ENCODE data around the gene SGMS1. TPM values are rescaled to one million over a fixed set of nuclear protein-coding genes. Genes with fewer than 3 reads are reported as not detected.

SGMS1 gene
- total RNA-seq, 2 donors from 2014 or later, result 45.3 to 51.3 TPM

- H3K27me3 Mint-ChIP-seq, result no peaks in the 10 kb centered on the region
- H3K4me3 Mint-ChIP-seq, result no peak overlapping the region
- peaks cover 40% of the 10 kb centered on the region for H3K4me1 Mint-ChIP-seq
- no peaks in the 10 kb centered on the region for H3K9me3 ChIP-seq (ENCODE audit: control insufficient read depth, low read length, poor library complexity, severe bottlenecking)
- peaks cover 3% of the 10 kb centered on the region for H3K36me3 Mint-ChIP-seq (ENCODE audit: low read depth)
- peak overlapping the region; percentile 71 for H3K27ac Mint-ChIP-seq
- DNase-seq, result no peak
- ATAC-seq, result no peak
These were observed 9.9 kb downstream of the SGMS1 start for GRCh38 chr10:50613726-50614443.

GRCh38 chr10:50613150-50613549, 10.6 kb downstream of the SGMS1 start:
- peak overlapping the region; percentile 60 for H3K27ac Mint-ChIP-seq
- DNase-seq, result no peak
- peaks cover 37% of the 10 kb centered on the region for H3K4me1 Mint-ChIP-seq
- no peaks in the 10 kb centered on the region for H3K9me3 ChIP-seq (ENCODE audit: control insufficient read depth, low read length, poor library complexity, severe bottlenecking)
- H3K4me3 Mint-ChIP-seq, result no peak overlapping the region
- peaks cover 3% of the 10 kb centered on the region for H3K36me3 Mint-ChIP-seq (ENCODE audit: low read depth)
- ATAC-seq, result no peak
- H3K27me3 Mint-ChIP-seq, result no peaks in the 10 kb centered on the region

GRCh38 chr10:50610368-50610767, 13.4 kb downstream of the SGMS1 start:
- H3K9me3 ChIP-seq (ENCODE audit: control insufficient read depth, low read length, poor library complexity, severe bottlenecking), result no peaks in the 10 kb centered on the region
- Mint-ChIP-seq H3K4me1 (peaks cover 46% of the 10 kb centered on the region), H3K36me3 (ENCODE audit: low read depth) (peaks cover 5% of the 10 kb centered on the region), H3K27me3 (no peaks in the 10 kb centered on the region), H3K4me3 (no peak overlapping the region), H3K27ac (no peak overlapping the region)
- DNase-seq, result no peak
- no peak for ATAC-seq

GRCh38 chr10:50607356-50607925, 16.3 kb downstream of the SGMS1 start:
- Mint-ChIP-seq H3K4me3 (no peak overlapping the region), H3K27ac (peak overlapping the region; percentile 71)

GRCh38 chr10:50605951-50606270, 17.8 kb downstream of the SGMS1 start:
- H3K4me1 Mint-ChIP-seq, result peaks cover 55% of the 10 kb centered on the region
- no peak for ATAC-seq
- H3K9me3 ChIP-seq (ENCODE audit: control insufficient read depth, low read length, poor library complexity, severe bottlenecking), result no peaks in the 10 kb centered on the region
- H3K27ac Mint-ChIP-seq, result peak overlapping the region; percentile 92
- peak overlapping the region; percentile 50 for H3K4me3 Mint-ChIP-seq
- no peaks in the 10 kb centered on the region for H3K27me3 Mint-ChIP-seq
- H3K36me3 Mint-ChIP-seq (ENCODE audit: low read depth), result peaks cover 3% of the 10 kb centered on the region
- DNase-seq, result no peak

More at GRCh38 chr10:50607356-50607925, 16.3 kb downstream of the SGMS1 start:
- Mint-ChIP-seq H3K27me3 (no peaks in the 10 kb centered on the region), H3K4me1 (peaks cover 61% of the 10 kb centered on the region), H3K36me3 (ENCODE audit: low read depth) (peaks cover 5% of the 10 kb centered on the region)
- ATAC-seq (no peak), DNase-seq (no peak)
- no peaks in the 10 kb centered on the region for H3K9me3 ChIP-seq (ENCODE audit: control insufficient read depth, low read length, poor library complexity, severe bottlenecking)

- peak; percentile 33 for ATAC-seq
- no peak for DNase-seq
- Mint-ChIP-seq H3K36me3 (ENCODE audit: low read depth) (peaks cover 3% of the 10 kb centered on the region), H3K4me3 (peak overlapping the region; percentile 83), H3K27ac (peak overlapping the region; percentile 92), H3K4me1 (peaks cover 57% of the 10 kb centered on the region), H3K27me3 (no peaks in the 10 kb centered on the region)
- H3K9me3 ChIP-seq (ENCODE audit: control insufficient read depth, low read length, poor library complexity, severe bottlenecking), result no peaks in the 10 kb centered on the region
These were observed 18.3 kb downstream of the SGMS1 start for GRCh38 chr10:50605269-50605950.

GRCh38 chr10:50604809-50605208, 18.9 kb downstream of the SGMS1 start:
- DNase-seq (no peak), ATAC-seq (peak; percentile 78)
- Mint-ChIP-seq H3K27me3 (no peaks in the 10 kb centered on the region), H3K27ac (peak overlapping the region; percentile 92), H3K4me3 (peak overlapping the region; percentile 83), H3K4me1 (peaks cover 55% of the 10 kb centered on the region), H3K36me3 (ENCODE audit: low read depth) (peaks cover 3% of the 10 kb centered on the region)
- no peaks in the 10 kb centered on the region for H3K9me3 ChIP-seq (ENCODE audit: control insufficient read depth, low read length, poor library complexity, severe bottlenecking)

- Mint-ChIP-seq H3K4me3 (peak overlapping the region; percentile 83), H3K27ac (peak overlapping the region; percentile 92), H3K36me3 (ENCODE audit: low read depth) (peaks cover 3% of the 10 kb centered on the region), H3K27me3 (no peaks in the 10 kb centered on the region), H3K4me1 (peaks cover 57% of the 10 kb centered on the region)
- no peak for DNase-seq
- no peaks in the 10 kb centered on the region for H3K9me3 ChIP-seq (ENCODE audit: control insufficient read depth, low read length, poor library complexity, severe bottlenecking)
- peak; percentile 35 for ATAC-seq
These were observed 19.6 kb downstream of the SGMS1 start for GRCh38 chr10:50604049-50604640.

- Mint-ChIP-seq H3K27ac (peak overlapping the region; percentile 92), H3K4me1 (peaks cover 64% of the 10 kb centered on the region), H3K4me3 (no peak overlapping the region), H3K27me3 (no peaks in the 10 kb centered on the region), H3K36me3 (ENCODE audit: low read depth) (peaks cover 7% of the 10 kb centered on the region)
- DNase-seq (no peak), ATAC-seq (no peak)
- H3K9me3 ChIP-seq (ENCODE audit: control insufficient read depth, low read length, poor library complexity, severe bottlenecking), result no peaks in the 10 kb centered on the region
These were observed 20.5 kb downstream of the SGMS1 start for GRCh38 chr10:50603151-50603850.

GRCh38 chr10:50601974-50602373, 21.8 kb downstream of the SGMS1 start:
- Mint-ChIP-seq H3K4me1 (peaks cover 55% of the 10 kb centered on the region), H3K27ac (no peak overlapping the region), H3K4me3 (no peak overlapping the region), H3K36me3 (ENCODE audit: low read depth) (peaks cover 8% of the 10 kb centered on the region), H3K27me3 (no peaks in the 10 kb centered on the region)
- H3K9me3 ChIP-seq (ENCODE audit: control insufficient read depth, low read length, poor library complexity, severe bottlenecking), result no peaks in the 10 kb centered on the region
- DNase-seq (no peak), ATAC-seq (no peak)

- Mint-ChIP-seq H3K36me3 (ENCODE audit: low read depth) (peaks cover 8% of the 10 kb centered on the region), H3K27ac (peak overlapping the region; percentile 77), H3K4me1 (peaks cover 52% of the 10 kb centered on the region), H3K27me3 (no peaks in the 10 kb centered on the region), H3K4me3 (peak overlapping the region; percentile 57)
- no peak for DNase-seq
- H3K9me3 ChIP-seq (ENCODE audit: control insufficient read depth, low read length, poor library complexity, severe bottlenecking), result no peaks in the 10 kb centered on the region
- ATAC-seq, result no peak
These were observed 22.8 kb downstream of the SGMS1 start for GRCh38 chr10:50600831-50601477.

- Mint-ChIP-seq H3K4me3 (peak overlapping the region; percentile 57), H3K27me3 (no peaks in the 10 kb centered on the region), H3K27ac (peak overlapping the region; percentile 77), H3K4me1 (peaks cover 48% of the 10 kb centered on the region), H3K36me3 (ENCODE audit: low read depth) (peaks cover 6% of the 10 kb centered on the region)
- H3K9me3 ChIP-seq (ENCODE audit: control insufficient read depth, low read length, poor library complexity, severe bottlenecking), result no peaks in the 10 kb centered on the region
- DNase-seq (no peak), ATAC-seq (no peak)
These were observed 23.5 kb downstream of the SGMS1 start for GRCh38 chr10:50600286-50600685.

Data from T-helper 17 cell (primary cell).